ENCODE measurements around the gene CDKN2B-AS1.

DNA sequence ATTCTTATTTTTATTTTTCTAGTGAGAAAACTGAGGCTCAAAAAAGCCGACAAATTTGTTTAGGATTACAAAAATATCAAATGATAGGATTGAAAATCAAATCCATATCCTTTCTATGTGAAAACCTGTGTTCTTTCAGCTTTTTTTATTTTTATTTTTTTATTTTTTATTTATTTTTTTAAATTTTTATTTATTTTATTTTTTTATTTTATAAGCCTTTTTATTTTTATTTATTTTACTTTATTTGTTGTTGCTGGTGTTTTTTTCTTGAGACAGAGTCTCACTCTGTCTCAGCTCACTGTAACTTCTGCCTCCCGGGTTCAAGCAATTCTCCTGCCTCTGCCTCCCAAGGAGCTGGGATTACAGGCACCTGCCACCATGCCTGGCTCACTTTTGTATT is 59.9 kb downstream of the CDKN2B-AS1 start:
- no peak for TF ChIP-seq POLR2A (IDR thresholded peaks at IDR 0.05)
- TF ChIP-seq, protein P1, sequence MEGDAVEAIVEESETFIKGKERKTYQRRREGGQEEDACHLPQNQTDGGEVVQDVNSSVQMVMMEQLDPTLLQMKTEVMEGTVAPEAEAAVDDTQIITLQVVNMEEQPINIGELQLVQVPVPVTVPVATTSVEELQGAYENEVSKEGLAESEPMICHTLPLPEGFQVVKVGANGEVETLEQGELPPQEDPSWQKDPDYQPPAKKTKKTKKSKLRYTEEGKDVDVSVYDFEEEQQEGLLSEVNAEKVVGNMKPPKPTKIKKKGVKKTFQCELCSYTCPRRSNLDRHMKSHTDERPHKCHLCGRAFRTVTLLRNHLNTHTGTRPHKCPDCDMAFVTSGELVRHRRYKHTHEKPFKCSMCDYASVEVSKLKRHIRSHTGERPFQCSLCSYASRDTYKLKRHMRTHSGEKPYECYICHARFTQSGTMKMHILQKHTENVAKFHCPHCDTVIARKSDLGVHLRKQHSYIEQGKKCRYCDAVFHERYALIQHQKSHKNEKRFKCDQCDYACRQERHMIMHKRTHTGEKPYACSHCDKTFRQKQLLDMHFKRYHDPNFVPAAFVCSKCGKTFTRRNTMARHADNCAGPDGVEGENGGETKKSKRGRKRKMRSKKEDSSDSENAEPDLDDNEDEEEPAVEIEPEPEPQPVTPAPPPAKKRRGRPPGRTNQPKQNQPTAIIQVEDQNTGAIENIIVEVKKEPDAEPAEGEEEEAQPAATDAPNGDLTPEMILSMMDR (IDR thresholded peaks at IDR 0.05) = no peak
